Measurements from ENCODE around the gene FUT8.

Gene FUT8

DNA sequence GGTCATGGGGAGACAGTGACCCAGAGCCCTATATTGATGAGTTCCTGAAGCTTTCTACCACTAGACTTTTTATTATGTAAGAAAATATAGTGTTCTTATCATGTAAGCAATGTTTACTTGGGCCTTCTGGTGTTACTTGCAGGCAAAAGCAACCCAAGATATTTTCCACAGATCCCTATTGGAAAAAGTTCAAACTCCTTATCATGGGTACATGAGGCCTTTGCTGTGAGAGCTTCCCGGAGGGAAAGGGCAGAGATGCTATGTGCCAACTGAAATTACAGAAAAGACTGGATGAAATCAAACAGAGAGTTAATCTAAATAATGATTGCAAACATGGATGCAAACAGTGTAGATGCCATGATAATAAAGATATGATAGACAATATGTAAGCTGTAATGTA is 361.5 kb downstream of the FUT8 start:
- TF ChIP-seq CTCF (IDR thresholded peaks at IDR 0.05; ENCODE audit: low read length, missing control alignments), result no peak
- DNase-seq (ENCODE audit: low read depth), result no peak
- no peak overlapping the region for H3K4me3 ChIP-seq (replicated peaks; ENCODE audit: low read depth, low read length)

- no peak overlapping the region for H3K4me3 ChIP-seq (replicated peaks; ENCODE audit: low read depth, low read length)
- no peak for TF ChIP-seq CTCF (IDR thresholded peaks at IDR 0.05; ENCODE audit: low read length, missing control alignments)
- no peak for DNase-seq (ENCODE audit: low read depth)
Observed at GRCh38 chr14:65776193-65776852, 363.8 kb downstream of the FUT8 start.

- no peak for TF ChIP-seq CTCF (IDR thresholded peaks at IDR 0.05; ENCODE audit: low read length, missing control alignments)
- H3K4me3 ChIP-seq (replicated peaks; ENCODE audit: low read depth, low read length), result no peak overlapping the region
- no peak for DNase-seq (ENCODE audit: low read depth)
Observed at GRCh38 chr14:65780566-65780965, 368.0 kb downstream of the FUT8 start.

DNA sequence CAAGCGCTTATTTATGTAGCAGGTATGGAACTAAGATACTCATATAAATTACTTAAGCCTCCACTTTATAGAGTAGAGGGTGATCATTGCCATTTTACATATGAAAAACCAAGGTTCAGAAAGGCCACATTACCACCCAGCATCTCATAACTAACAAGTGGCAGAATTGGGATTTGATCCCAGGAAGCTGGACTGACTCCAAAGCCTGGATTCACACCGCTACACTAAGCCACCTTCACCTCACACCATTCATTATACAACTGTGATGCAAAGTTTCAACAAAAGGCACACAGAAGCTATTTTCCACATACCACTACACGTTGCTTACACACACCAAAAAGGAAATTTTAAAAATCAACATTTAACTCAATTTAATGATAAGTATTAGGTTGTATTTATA is 370.6 kb downstream of the FUT8 start:
- no peak for TF ChIP-seq CTCF (IDR thresholded peaks at IDR 0.05; ENCODE audit: low read length, missing control alignments)
- no peak overlapping the region for H3K4me3 ChIP-seq (replicated peaks; ENCODE audit: low read depth, low read length)
- no peak for DNase-seq (ENCODE audit: low read depth)

GRCh38 chr14:65783576-65783975 is 371.0 kb downstream of the FUT8 start:
- DNase-seq (ENCODE audit: low read depth), result no peak
- no peak for TF ChIP-seq CTCF (IDR thresholded peaks at IDR 0.05; ENCODE audit: low read length, missing control alignments)
- no peak overlapping the region for H3K4me3 ChIP-seq (replicated peaks; ENCODE audit: low read depth, low read length)

GRCh38 chr14:65784574-65784973 is 372.0 kb downstream of the FUT8 start:
- TF ChIP-seq CTCF (IDR thresholded peaks at IDR 0.05; ENCODE audit: low read length, missing control alignments), result no peak
- H3K4me3 ChIP-seq (replicated peaks; ENCODE audit: low read depth, low read length), result no peak overlapping the region

GRCh38 chr14:65787461-65787860 is 374.9 kb downstream of the FUT8 start:
- no peak for DNase-seq (ENCODE audit: low read depth)
- H3K4me3 ChIP-seq (replicated peaks; ENCODE audit: low read depth, low read length), result no peak overlapping the region
- TF ChIP-seq CTCF (IDR thresholded peaks at IDR 0.05; ENCODE audit: low read length, missing control alignments), result no peak

More at GRCh38 chr14:65784574-65784973, 372.0 kb downstream of the FUT8 start:
- no peak for DNase-seq (ENCODE audit: low read depth)
